ENCODE results near the gene ATAT1.
A peak's percentile ranks its signal among the peaks of the same experiment; 100 is the strongest.

The ATAT1 gene

GRCh38 chr6:30626484-30627366 is at the start of gene ATAT1:
TSS of gene ATAT1 (plus strand) at chr6:30626874.
- peak; percentile 61 for DNase-seq

GRCh38 chr6:30578051-30578450 is 48.6 kb upstream of the ATAT1 start:
- DNase-seq = no peak

- DNase-seq = no peak
Observed at GRCh38 chr6:30583921-30584320, 42.8 kb upstream of the ATAT1 start.

- no peak for DNase-seq
Observed at GRCh38 chr6:30589754-30590358, 36.8 kb upstream of the ATAT1 start.

GRCh38 chr6:30590509-30590908 is 36.2 kb upstream of the ATAT1 start:
- no peak for DNase-seq

GRCh38 chr6:30591008-30591407 is 35.7 kb upstream of the ATAT1 start:
- DNase-seq = no peak

- no peak for DNase-seq
Observed at GRCh38 chr6:30592287-30592686, 34.4 kb upstream of the ATAT1 start.

- peak; percentile 26 for DNase-seq
Observed at GRCh38 chr6:30597315-30598144, 29.1 kb upstream of the ATAT1 start.

GRCh38 chr6:30598912-30599624 is 27.6 kb upstream of the ATAT1 start:
- DNase-seq = no peak

- no peak for DNase-seq
Observed at GRCh38 chr6:30599625-30600324, 26.9 kb upstream of the ATAT1 start.

- DNase-seq = no peak
Observed at GRCh38 chr6:30600451-30600961, 26.2 kb upstream of the ATAT1 start.

- no peak for DNase-seq
Observed at GRCh38 chr6:30601436-30601814, 25.2 kb upstream of the ATAT1 start.

GRCh38 chr6:30601815-30602641 is 24.6 kb upstream of the ATAT1 start:
- DNase-seq = no peak

GRCh38 chr6:30603961-30604360 is 22.7 kb upstream of the ATAT1 start:
- DNase-seq = no peak

- no peak for DNase-seq
Observed at GRCh38 chr6:30610065-30610464, 16.6 kb upstream of the ATAT1 start.

GRCh38 chr6:30611150-30611855 is 15.4 kb upstream of the ATAT1 start:
- DNase-seq = no peak

GRCh38 chr6:30611856-30612194 is 14.8 kb upstream of the ATAT1 start:
- DNase-seq = no peak

- DNase-seq = no peak
Observed at GRCh38 chr6:30612213-30612612, 14.5 kb upstream of the ATAT1 start.

GRCh38 chr6:30612687-30613248 is 13.9 kb upstream of the ATAT1 start:
- no peak for DNase-seq

Measured in DMS 273 treated with DMSO at 0.1 percent for 48 hours (cell line).